Measurements from ENCODE around the gene DNAJA4. TPM values are rescaled to one million over a fixed set of nuclear protein-coding genes. Genes with fewer than 3 reads are reported as not detected.
A peak's percentile ranks its signal among the peaks of the same experiment; 100 is the strongest.

Gene DNAJA4
- polyA plus RNA-seq (ENCODE audit: insufficient read length in 3 of 3): 10 to 100 TPM; 23.4 to 32.4 (median 25.3) TPM
- long read RNA-seq, donor 1, partial matches to known transcripts: 0 of 2 reads
- long read RNA-seq, donor 1, other reads (novel, unspliced or antisense): 0 of 2 reads
- long read RNA-seq, donor 2, partial matches to known transcripts: 74 of 137 reads
- long read RNA-seq, donor 2, other reads (novel, unspliced or antisense): 61 of 137 reads
- long read RNA-seq, donor 3, partial matches to known transcripts: 71 of 161 reads
- long read RNA-seq, donor 3, other reads (novel, unspliced or antisense): 87 of 161 reads
- long read RNA-seq, donor 4, transcript DNAJA4-202 (7 exons, 3,116 nt): major isoform, 7 of 103 reads
- long read RNA-seq, donor 4, partial matches to known transcripts: 43 of 103 reads
- long read RNA-seq, donor 4, other reads (novel, unspliced or antisense): 51 of 103 reads
- long read RNA-seq, donor 5: 0 reads
- long read RNA-seq, donor 6, partial matches to known transcripts: 86 of 131 reads
- long read RNA-seq, donor 6, other reads (novel, unspliced or antisense): 41 of 131 reads
- long read RNA-seq, donor 7, partial matches to known transcripts: 114 of 161 reads
- long read RNA-seq, donor 7, other reads (novel, unspliced or antisense): 45 of 161 reads
- long read RNA-seq, donor 8: 0 reads
- long read RNA-seq, donor 9, partial matches to known transcripts: 37 of 73 reads
- long read RNA-seq, donor 9, other reads (novel, unspliced or antisense): 32 of 73 reads
- long read RNA-seq, donor 10, partial matches to known transcripts: 84 of 132 reads
- long read RNA-seq, donor 10, other reads (novel, unspliced or antisense): 47 of 132 reads
- long read RNA-seq, donor 11, partial matches to known transcripts: 34 of 86 reads
- long read RNA-seq, donor 11, other reads (novel, unspliced or antisense): 51 of 86 reads
- long read RNA-seq, donor 12, partial matches to known transcripts: 112 of 181 reads
- long read RNA-seq, donor 12, other reads (novel, unspliced or antisense): 68 of 181 reads
- long read RNA-seq, donor 13: 0 reads
- long read RNA-seq, donor 14, partial matches to known transcripts: 111 of 173 reads
- long read RNA-seq, donor 14, other reads (novel, unspliced or antisense): 59 of 173 reads
- long read RNA-seq, donor 15, partial matches to known transcripts: 6 of 26 reads
- long read RNA-seq, donor 15, other reads (novel, unspliced or antisense): 20 of 26 reads
- long read RNA-seq, donor 16, transcript DNAJA4-202 (7 exons, 3,116 nt): major isoform, 5 of 291 reads
- long read RNA-seq, donor 16, partial matches to known transcripts: 158 of 291 reads
- long read RNA-seq, donor 16, other reads (novel, unspliced or antisense): 125 of 291 reads

DNA sequence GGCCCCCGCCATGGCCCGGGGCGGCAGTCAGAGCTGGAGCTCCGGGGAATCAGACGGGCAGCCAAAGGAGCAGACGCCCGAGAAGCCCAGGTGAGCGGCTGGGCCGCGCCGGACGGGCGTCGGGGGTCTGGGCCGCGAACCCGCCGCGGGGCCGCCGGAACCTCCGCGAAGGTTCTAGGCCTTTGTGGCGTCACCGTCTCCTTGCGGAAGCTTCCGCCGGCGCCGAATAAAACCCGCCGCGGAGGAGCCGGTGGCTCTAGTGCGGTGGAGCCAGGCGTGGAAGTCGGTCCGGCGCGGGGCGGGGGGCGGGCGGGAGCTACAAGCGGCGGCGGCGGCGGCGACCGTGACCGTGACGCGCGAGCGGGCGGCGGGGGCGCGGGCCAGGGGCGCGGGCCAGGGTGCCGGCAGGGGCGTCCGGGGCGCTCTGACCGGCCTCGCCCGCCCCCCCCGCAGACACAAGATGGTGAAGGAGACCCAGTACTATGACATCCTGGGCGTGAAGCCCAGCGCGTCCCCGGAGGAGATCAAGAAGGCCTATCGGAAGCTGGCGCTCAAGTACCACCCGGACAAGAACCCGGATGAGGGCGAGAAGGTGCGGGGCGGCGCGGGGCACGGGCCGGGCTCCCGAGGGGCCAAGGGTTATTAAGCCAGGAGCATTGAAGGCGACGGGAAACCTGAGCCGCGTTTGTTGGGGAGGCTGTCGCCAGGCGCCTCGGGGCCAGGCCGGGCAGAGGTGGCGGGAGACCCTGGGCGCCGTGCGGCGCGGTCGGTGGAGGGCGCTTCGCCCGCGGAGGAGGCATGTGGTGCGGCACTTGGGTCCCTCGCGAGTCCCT lies at the start of gene DNAJA4:
DNAJA4 (plus strand) TSS at position 259 of the 833 bp plus-strand sequence; CDS start at position 461, 202 bp downstream.
- peak in 6 of 11 donors; percentile 29 to 52 (median 42) for DNase-seq (ENCODE audit: extremely low read depth in 1 of 11, low read depth in 9 of 11, low spot score in 4 of 11)

DNA sequence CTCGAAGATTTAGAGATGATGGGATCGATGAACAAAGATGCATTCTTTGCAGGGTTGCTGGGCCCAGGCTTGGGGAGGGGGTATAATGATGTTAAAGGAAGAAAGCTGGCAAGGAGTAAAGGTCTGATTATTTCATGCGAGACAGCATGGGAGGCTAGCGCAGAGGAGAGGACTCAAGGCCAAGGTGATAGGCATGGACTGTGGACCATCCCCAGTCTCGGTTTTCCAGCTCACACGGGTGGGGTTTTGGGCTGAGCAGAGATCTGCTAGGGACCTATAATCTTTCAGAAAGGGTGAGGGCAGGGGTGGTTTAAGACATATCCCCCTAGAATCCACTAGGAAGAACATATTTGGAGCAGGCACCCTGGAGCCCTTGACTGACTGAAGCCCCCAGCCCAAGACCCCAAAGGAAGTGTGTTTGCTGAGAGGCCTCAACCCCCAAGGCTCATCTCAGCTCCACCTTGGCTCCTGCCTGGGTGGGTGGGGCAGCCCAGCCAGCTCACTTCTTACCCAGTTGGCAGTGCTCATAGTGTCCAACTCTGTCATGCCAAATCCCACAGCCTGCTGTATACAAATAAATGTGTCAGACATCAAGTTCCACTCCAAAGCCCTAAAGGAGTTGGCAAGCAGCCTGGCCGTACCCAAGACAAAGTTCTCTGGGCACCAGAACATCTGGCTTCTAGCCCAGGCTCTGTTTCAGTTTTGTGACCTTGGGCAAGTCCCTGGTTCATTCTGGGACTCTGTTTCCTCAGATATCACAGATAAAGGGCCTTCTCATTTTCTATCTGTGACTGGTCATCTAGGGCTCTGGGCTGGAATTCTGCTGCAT lies 47.9 kb upstream of the DNAJA4 start:
- DNase-seq (ENCODE audit: extremely low read depth in 1 of 11, low read depth in 9 of 11, low spot score in 4 of 11): no peak

DNA sequence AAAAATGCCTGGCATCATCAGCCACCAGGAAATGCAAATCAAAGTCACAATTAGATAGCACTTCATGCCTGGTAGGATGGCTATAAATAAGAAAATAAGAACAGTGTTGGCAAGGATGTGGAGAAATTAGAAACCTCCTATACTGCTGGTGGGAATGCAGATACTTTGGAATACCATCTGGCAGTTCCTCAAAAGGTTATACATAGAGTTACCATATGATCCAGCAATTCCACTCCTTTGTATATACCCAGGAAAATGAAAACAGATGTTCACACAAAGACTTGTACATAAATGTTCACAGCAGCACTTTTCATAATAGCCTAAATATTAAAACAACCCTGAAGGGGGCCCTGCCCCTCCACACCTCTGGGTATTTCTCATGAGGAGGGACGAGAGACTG lies 43.6 kb upstream of the DNAJA4 start:
- no peak for DNase-seq (ENCODE audit: extremely low read depth in 1 of 11, low read depth in 9 of 11, low spot score in 4 of 11)

DNA sequence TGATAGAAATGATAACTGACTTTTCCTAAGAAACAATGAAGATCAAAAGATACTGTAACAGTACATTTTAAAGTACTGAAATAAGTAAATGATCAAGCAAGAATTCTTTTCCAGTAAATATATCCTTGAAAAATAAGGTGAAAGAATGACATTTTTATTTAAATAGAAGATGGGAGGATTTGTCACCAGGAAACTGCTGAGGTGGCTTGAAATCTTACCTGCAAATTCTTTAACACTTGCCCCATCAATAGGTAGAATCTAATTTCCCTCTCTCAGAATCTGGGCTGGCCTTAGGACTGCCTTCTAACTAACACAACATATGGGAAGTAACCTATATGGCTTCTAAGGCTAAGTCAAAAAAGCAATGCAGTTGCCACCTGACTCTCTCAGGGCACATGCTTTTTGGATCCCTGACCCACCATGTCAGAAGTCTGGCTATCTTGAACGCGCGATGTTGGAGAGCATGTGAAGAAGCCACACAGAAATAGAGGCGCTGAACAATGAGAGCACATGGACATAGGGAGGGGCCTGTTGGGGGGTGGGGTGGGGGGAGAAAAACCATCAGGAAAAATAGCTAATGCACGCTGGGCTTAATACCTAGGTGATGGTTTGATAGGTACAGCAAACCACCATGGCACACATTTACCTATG lies 41.5 kb upstream of the DNAJA4 start:
- DNase-seq (ENCODE audit: extremely low read depth in 1 of 11, low read depth in 9 of 11, low spot score in 4 of 11): no peak

- DNase-seq (ENCODE audit: extremely low read depth in 1 of 11, low read depth in 9 of 11, low spot score in 4 of 11): no peak
Measured at GRCh38 chr15:78223396-78224022, 40.9 kb upstream of the DNAJA4 start.

DNA sequence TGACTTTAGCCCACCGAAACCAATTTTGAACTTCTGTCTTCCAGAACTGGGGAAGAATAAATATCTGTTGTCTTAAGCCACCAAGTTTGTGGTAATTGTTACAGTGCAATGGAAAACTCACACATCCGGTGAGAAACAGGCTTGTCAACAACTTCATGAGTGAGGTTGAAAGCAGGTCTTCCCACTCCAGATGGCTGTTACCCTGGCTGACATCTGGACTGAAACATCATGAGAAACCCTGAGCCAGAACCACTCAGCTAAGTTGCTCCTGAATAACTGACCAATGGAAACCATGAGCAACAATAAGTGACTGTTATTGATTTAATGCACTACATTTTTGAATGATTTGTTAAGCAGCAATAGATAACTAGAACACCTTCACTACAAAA lies 40.3 kb upstream of the DNAJA4 start:
- no peak for DNase-seq (ENCODE audit: extremely low read depth in 1 of 11, low read depth in 9 of 11, low spot score in 4 of 11)

DNA sequence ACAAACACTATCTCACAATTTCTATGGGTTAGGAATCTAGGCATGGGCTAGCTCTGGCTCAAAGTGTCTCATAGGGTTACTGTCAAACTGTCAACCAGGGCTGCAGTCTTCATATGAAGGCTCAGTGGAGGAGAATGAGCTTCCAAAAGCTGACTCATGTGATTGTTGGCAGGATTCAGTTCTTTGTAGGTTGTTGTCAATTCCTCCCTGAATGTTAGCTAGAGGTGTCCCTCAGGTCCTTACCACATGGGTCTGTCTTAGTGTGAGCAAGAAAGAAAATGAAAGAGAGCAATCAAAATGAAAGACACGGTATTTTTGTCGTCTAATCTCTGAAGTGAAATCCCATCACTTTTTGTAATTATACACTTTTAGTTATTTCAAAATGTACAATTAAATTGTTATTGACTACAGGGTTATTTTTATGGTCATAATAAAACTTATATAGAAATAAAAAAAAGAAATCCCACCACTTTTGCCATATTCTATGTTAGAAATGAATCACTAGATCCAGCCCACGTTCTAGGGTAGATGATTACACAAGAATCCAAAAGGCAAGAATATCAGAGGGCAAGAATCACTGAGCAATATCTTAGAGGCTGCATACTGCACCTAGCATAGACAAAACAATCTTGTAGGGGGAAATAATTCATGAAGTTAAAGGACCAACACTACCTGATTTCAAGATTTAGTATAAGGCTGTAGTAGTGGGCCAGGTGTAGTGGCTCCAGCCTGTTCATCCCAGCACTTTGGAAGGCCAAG lies 38.4 kb upstream of the DNAJA4 start:
- no peak for DNase-seq (ENCODE audit: extremely low read depth in 1 of 11, low read depth in 9 of 11, low spot score in 4 of 11)

DNA sequence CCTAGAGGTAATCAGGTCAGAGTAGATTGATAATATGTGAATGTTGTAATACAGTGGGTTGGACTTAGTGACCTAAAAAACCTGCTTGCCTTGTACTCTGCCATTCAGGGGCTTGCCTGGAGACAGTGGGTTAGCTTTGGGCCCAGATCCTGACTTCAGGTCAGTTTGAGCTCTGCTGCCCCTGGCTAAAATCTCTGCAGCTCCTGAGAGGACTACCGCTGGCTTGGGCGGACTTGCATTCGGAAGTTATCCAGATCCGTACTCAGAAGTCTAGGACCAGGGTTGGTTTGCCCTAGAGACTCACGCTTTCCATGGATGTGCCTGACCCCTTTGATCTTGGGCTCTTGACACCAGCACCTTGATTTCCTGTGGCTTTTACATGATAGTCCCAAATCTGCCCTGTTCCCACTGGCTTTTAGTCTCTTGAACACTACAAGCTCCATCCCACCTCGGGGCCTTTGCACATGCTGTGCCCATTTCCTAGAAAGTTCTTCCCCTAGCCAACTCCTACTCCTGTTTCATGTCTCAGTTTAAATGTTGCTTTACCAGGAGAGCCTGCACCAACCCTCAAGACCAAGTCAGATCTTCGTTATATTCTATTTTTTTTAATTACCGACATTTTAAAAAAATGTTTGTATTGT lies 35.9 kb upstream of the DNAJA4 start:
- no peak for DNase-seq (ENCODE audit: extremely low read depth in 1 of 11, low read depth in 9 of 11, low spot score in 4 of 11)

GRCh38 chr15:78229431-78230406 lies 34.6 kb upstream of the DNAJA4 start:
- DNase-seq (ENCODE audit: extremely low read depth in 1 of 11, low read depth in 9 of 11, low spot score in 4 of 11): no peak

DNA sequence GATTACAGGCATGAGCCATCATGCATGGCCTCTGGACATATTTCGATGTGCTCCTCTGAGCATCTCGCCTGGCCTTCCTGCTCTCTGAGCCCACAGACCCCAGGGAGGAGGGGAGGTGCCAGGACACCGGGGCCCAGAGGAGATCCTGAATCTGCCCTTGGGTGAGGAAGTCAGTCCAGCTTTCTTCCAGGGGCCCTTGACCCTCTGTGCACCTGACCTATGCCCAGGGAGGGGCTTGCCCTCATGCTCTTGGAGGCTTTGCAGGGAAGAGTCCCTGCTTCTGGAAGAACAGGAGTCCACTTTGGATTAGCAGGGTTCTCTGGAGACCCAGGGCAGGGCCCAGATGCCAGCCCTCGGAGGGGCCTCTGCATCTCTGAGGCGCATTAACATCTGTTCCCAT lies 31.4 kb upstream of the DNAJA4 start:
- no peak for DNase-seq (ENCODE audit: extremely low read depth in 1 of 11, low read depth in 9 of 11, low spot score in 4 of 11)

DNA sequence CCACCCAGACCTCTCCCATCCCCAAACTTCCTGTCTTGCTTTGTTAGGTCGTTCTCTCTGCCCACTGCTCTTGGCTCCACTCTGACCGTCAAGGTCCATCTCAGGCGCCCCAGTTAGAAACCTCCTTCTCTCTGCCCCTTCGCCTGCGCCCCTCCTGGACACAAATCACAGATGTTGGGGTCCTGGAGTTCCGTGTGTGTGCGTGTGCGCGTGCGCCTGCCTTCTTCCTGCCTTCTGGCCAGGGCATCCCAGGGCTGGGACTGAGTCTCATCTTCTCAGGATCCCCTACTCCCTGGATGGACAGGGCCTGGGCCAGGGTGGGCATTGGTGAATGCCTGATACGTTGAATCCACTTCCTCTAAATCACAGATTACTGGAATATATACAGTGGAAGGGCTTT lies 30.9 kb upstream of the DNAJA4 start:
- DNase-seq (ENCODE audit: extremely low read depth in 1 of 11, low read depth in 9 of 11, low spot score in 4 of 11): no peak

GRCh38 chr15:78234515-78235040 lies 29.8 kb upstream of the DNAJA4 start, which contains the start of gene ACSBG1:
Gene ACSBG1 (minus strand): TSS chr15:78234565. CDS start chr15:78234501, 64 bp downstream.
- DNase-seq (ENCODE audit: extremely low read depth in 1 of 11, low read depth in 9 of 11, low spot score in 4 of 11): no peak

GRCh38 chr15:78236491-78236890 lies 27.9 kb upstream of the DNAJA4 start:
- DNase-seq (ENCODE audit: extremely low read depth in 1 of 11, low read depth in 9 of 11, low spot score in 4 of 11): no peak

- no peak for DNase-seq (ENCODE audit: extremely low read depth in 1 of 11, low read depth in 9 of 11, low spot score in 4 of 11)
Measured at GRCh38 chr15:78237146-78237545, 27.2 kb upstream of the DNAJA4 start.
